CD14-positive monocyte (primary cell): ENCODE data around the gene SPATA9. TPM values are rescaled to one million over a fixed set of nuclear protein-coding genes. Genes with fewer than 3 reads are reported as not detected.
"Not testable (repeated sequence)": the region's sequence is repeated elsewhere in the genome, so short reads cannot be mapped to it uniquely, and the experiment has no call there.

Experiments used
- DNase-seq, 3 donors: peaks; one replicate each; pipeline ENCODE4 v3.0.0-alpha.2; 2011 to 2022
- H2AFZ ChIP-seq: 2 replicates; pipeline ENCODE4 v1.6.0; 2012; ENCODE audit warnings: mild to moderate bottlenecking, low read depth, low read length, inconsistent platforms; ENCODE audit not compliant: insufficient read depth, poor library complexity, severe bottlenecking
- H3K27ac ChIP-seq, 2 donors: 1 replicate in 1 of 2; 2 replicates in 1 of 2; pipeline ENCODE4 v1.5.1; 2012 to 2013; ENCODE audit warnings: low read length in 2 of 2, control low read depth in 1 of 2, inconsistent platforms in 1 of 2, low read depth in 1 of 2, mild to moderate bottlenecking in 1 of 2
- H3K27me3 ChIP-seq, 2 donors: one replicate each; pipeline versions ENCODE4 v1.6.0 to v1.6.1; 2011 to 2013; ENCODE audit warnings: low read length in 2 of 2; ENCODE audit not compliant: control insufficient read depth in 2 of 2, insufficient read depth in 2 of 2
- H3K36me3 ChIP-seq, 2 donors: replicated peaks in 1 of 2; 1 replicate in 1 of 2; 2 replicates in 1 of 2; pipeline versions ENCODE4 v1.5.1 to v1.6.1; 2012 to 2013; ENCODE audit warnings: low read length in 2 of 2, control low read depth in 1 of 2, inconsistent platforms in 1 of 2, mild to moderate bottlenecking in 1 of 2; ENCODE audit not compliant: insufficient read depth in 2 of 2, control insufficient read depth in 1 of 2
- H3K4me1 ChIP-seq, 2 donors: 1 replicate in 1 of 2; 2 replicates in 1 of 2; pipeline versions ENCODE4 v1.5.1 to v1.6.1; 2012 to 2013; ENCODE audit warnings: low read length in 2 of 2, control low read depth in 1 of 2, inconsistent platforms in 1 of 2, mild to moderate bottlenecking in 1 of 2, moderate library complexity in 1 of 2; ENCODE audit not compliant: insufficient read depth in 2 of 2, control insufficient read depth in 1 of 2
- H3K4me2 ChIP-seq: replicated peaks from 2 replicates; pipeline ENCODE3; 2012; ENCODE audit warnings: low read length, moderate library complexity, mild to moderate bottlenecking; ENCODE audit not compliant: poor library complexity, severe bottlenecking; ENCODE audit errors: extremely low read depth
- H3K4me3 ChIP-seq, 3 experiments: fragments of 200-600 bp in 1 of 3; sonication (generic) in 1 of 3; replicated peaks in 1 of 3; 1 replicate in 2 of 3; 2 replicates in 1 of 3; pipeline ENCODE4 v1.5.1; 2011 to 2013; ENCODE audit warnings: low read length in 3 of 3, mild to moderate bottlenecking in 3 of 3, control low read depth in 2 of 3, low read depth in 2 of 3, inconsistent platforms in 1 of 3, moderate library complexity in 1 of 3
- H3K79me2 ChIP-seq: 2 replicates; pipeline ENCODE4 v1.6.0; 2012; ENCODE audit warnings: mild to moderate bottlenecking, control low read depth, inconsistent platforms, low read length, moderate library complexity; ENCODE audit not compliant: insufficient read depth
- H3K9ac ChIP-seq: 2 replicates; pipeline ENCODE4 v1.6.0; 2017; ENCODE audit warnings: low read length, mild to moderate bottlenecking; ENCODE audit not compliant: insufficient read depth, poor library complexity, severe bottlenecking
- H3K9me3 ChIP-seq, 2 donors: replicated peaks in 1 of 2; 1 replicate in 1 of 2; 2 replicates in 1 of 2; pipeline versions ENCODE4 v1.5.1 to v1.6.1; 2012 to 2013; ENCODE audit warnings: low read length in 2 of 2, control low read depth in 1 of 2; ENCODE audit not compliant: control insufficient read depth in 1 of 2, insufficient read depth in 1 of 2
- H4K20me1 ChIP-seq: 2 replicates; pipeline ENCODE4 v1.6.0; 2012; ENCODE audit warnings: mild to moderate bottlenecking, low read length, control low read depth, moderate library complexity; ENCODE audit not compliant: insufficient read depth
- H3K27ac Mint-ChIP-seq, 7 donors: one replicate each; pipeline ENCODE4 v1.8.0; 2020; ENCODE audit warnings: mild to moderate bottlenecking in 7 of 7, mixed read lengths in 7 of 7, moderate library complexity in 6 of 7, inconsistent platforms in 2 of 7
- H3K27me3 Mint-ChIP-seq, 3 donors: one replicate each; pipeline ENCODE4 v1.8.0; 2021 to 2022; ENCODE audit warnings: low read depth in 3 of 3, mild to moderate bottlenecking in 3 of 3, mixed read lengths in 3 of 3, moderate library complexity in 3 of 3, inconsistent platforms in 1 of 3
- H3K36me3 Mint-ChIP-seq, 2 donors: one replicate each; pipeline ENCODE4 v1.8.0; 2020; ENCODE audit warnings: mixed read lengths in 2 of 2, inconsistent platforms in 1 of 2, mild to moderate bottlenecking in 1 of 2
- H3K4me1 Mint-ChIP-seq: one replicate; pipeline ENCODE4 v1.8.0; 2020; ENCODE audit warnings: mild to moderate bottlenecking, mixed read lengths
- H3K4me3 Mint-ChIP-seq, 2 donors: one replicate each; pipeline ENCODE4 v1.8.0; 2020; ENCODE audit warnings: mild to moderate bottlenecking in 2 of 2, mixed read lengths in 2 of 2, moderate library complexity in 1 of 2
- H3K9me3 Mint-ChIP-seq, 7 donors: one replicate each; pipeline ENCODE4 v1.8.0; 2020 to 2022; ENCODE audit warnings: mixed read lengths in 7 of 7, mild to moderate bottlenecking in 6 of 7, moderate library complexity in 6 of 7, inconsistent platforms in 2 of 7
- WGBS: methylation state at CpG from one replicate; pipeline ENCODE4 v1.1.5; 2013; ENCODE audit warnings: missing lambda C conversion rate; ENCODE audit not compliant: insufficient coverage; 5-methylcytosine and 5-hydroxymethylcytosine counted together
- intact Hi-C, 2 donors: fragments of 100-400 bp; cut with micrococcal nuclease; formaldehyde crosslinking; loops; one replicate each; pipeline versions ENCODE4 v1.15.0 to v1.15.1; 2023
- polyA plus RNA-seq, 3 donors: library from polyadenylated mRNA; depleted of rRNA in 1 of 3; unstranded in 2 of 3; stranded (reverse) in 1 of 3; fragments of 300-500 nt in 2 of 3; fragments of >200 nt in 1 of 3; fragmentation: Illumina TruSeq in 2 of 3; gene quantifications; 1 replicate in 2 of 3; 2 replicates in 1 of 3; pipeline ENCODE4 v1.2.3, GENCODE V29; 2012 to 2021
- TF ChIP-seq, protein P1 (sequence below): fragments of 200-600 bp; IDR thresholded peaks from one replicate; pipeline ENCODE4 v1.8.0; 2022; ENCODE audit warnings: antibody characterized with exemption, mild to moderate bottlenecking

The SPATA9 gene
- polyA plus RNA-seq, 3 donors: not detected

GRCh38 chr5:95634081-95634480 is 48.7 kb downstream of the SPATA9 start:
- no peak overlapping the region for H3K27ac ChIP-seq
- no peaks in the 10 kb centered on the region for H4K20me1 ChIP-seq
- H3K4me2 ChIP-seq: no peak overlapping the region
- WGBS: no CpG with 5 or more reads among the region's 3 CpGs
- Mint-ChIP-seq H3K27ac (no peak overlapping the region), H3K9me3 (peaks cover 0 to 7% (median 5%) of the 10 kb centered on the region in 7 donors), H3K4me1 (peaks cover 14% of the 10 kb centered on the region), H3K27me3 (peaks cover 0 to 5% (median 2%) of the 10 kb centered on the region in 3 donors), H3K36me3 (no peaks in the 10 kb centered on the region), H3K4me3 (no peak overlapping the region)
- H3K79me2 ChIP-seq: no peaks in the 10 kb centered on the region
- intact Hi-C loops: no loop called here
- no peaks in the 10 kb centered on the region for H3K27me3 ChIP-seq
- no peaks in the 10 kb centered on the region for H3K36me3 ChIP-seq
- no peak overlapping the region for H3K4me3 ChIP-seq
- peaks cover 0 to 3% of the 10 kb centered on the region in 2 donors for H3K9me3 ChIP-seq
- H2AFZ ChIP-seq: no peak overlapping the region
- peaks cover 0 to 7% of the 10 kb centered on the region in 2 donors for H3K4me1 ChIP-seq
- TF ChIP-seq, protein P1, sequence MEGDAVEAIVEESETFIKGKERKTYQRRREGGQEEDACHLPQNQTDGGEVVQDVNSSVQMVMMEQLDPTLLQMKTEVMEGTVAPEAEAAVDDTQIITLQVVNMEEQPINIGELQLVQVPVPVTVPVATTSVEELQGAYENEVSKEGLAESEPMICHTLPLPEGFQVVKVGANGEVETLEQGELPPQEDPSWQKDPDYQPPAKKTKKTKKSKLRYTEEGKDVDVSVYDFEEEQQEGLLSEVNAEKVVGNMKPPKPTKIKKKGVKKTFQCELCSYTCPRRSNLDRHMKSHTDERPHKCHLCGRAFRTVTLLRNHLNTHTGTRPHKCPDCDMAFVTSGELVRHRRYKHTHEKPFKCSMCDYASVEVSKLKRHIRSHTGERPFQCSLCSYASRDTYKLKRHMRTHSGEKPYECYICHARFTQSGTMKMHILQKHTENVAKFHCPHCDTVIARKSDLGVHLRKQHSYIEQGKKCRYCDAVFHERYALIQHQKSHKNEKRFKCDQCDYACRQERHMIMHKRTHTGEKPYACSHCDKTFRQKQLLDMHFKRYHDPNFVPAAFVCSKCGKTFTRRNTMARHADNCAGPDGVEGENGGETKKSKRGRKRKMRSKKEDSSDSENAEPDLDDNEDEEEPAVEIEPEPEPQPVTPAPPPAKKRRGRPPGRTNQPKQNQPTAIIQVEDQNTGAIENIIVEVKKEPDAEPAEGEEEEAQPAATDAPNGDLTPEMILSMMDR: no peak
- H3K9ac ChIP-seq: no peak overlapping the region
- no peak for DNase-seq

DNA sequence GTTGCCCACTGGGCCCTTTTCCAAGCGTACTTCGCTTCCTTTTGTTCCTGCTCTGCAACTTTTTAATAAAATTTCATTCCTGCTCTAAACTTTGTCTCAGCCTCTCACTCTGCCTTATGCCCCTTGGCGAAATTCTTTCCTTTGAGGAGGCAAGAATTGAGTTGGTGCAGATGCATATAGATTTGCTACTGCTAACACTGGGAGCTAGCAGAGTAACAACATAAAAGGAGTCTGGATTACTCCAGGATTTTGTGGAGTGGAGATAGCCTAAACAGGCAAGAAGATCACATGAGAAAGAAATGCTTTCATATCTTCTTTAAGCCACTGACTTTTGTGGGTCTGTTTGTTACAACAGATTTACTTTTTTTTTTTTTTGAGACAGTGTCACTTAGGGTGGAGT is 49.1 kb downstream of the SPATA9 start:
- H3K27ac Mint-ChIP-seq: no peak overlapping the region
- no peak overlapping the region for H2AFZ ChIP-seq
- intact Hi-C loops: no loop called here

GRCh38 chr5:95632942-95633341 is 49.8 kb downstream of the SPATA9 start:
- H3K36me3 Mint-ChIP-seq, DNase-seq, H3K27ac Mint-ChIP-seq, H3K4me1 ChIP-seq, H3K27me3 ChIP-seq, H3K4me2 ChIP-seq, H3K27me3 Mint-ChIP-seq, H3K79me2 ChIP-seq, H3K9me3 Mint-ChIP-seq, H3K9me3 ChIP-seq, H3K27ac ChIP-seq, H4K20me1 ChIP-seq, H3K4me3 Mint-ChIP-seq, H3K4me3 ChIP-seq, intact Hi-C loops, H3K9ac ChIP-seq, H2AFZ ChIP-seq, H3K36me3 ChIP-seq: not testable (repeated sequence)
- peaks cover 14% of the 10 kb centered on the region for H3K4me1 Mint-ChIP-seq
- no CpG with 5 or more reads among the region's 2 CpGs for WGBS

More for the DNA sequence above, 49.1 kb downstream of the SPATA9 start:
- peaks cover 14% of the 10 kb centered on the region for H3K4me1 Mint-ChIP-seq
- no CpG with 5 or more reads among the region's 3 CpGs for WGBS
- H3K4me3 Mint-ChIP-seq: no peak overlapping the region
- Histone ChIP-seq H3K4me3 (no peak overlapping the region), H3K4me2 (no peak overlapping the region), H3K36me3 (no peaks in the 10 kb centered on the region), H3K27me3 (no peaks in the 10 kb centered on the region), H3K9me3 (peaks cover 0 to 3% of the 10 kb centered on the region in 2 donors), H3K27ac (no peak overlapping the region), H3K9ac (no peak overlapping the region), H4K20me1 (no peaks in the 10 kb centered on the region), H3K4me1 (peaks cover 0 to 7% of the 10 kb centered on the region in 2 donors), H3K79me2 (no peaks in the 10 kb centered on the region)
- no peaks in the 10 kb centered on the region for H3K36me3 Mint-ChIP-seq
- peaks cover 0 to 7% (median 5%) of the 10 kb centered on the region in 7 donors for H3K9me3 Mint-ChIP-seq
- peaks cover 0 to 5% (median 2%) of the 10 kb centered on the region in 3 donors for H3K27me3 Mint-ChIP-seq
- no peak for DNase-seq
- TF ChIP-seq, protein P1: no peak
